HepG2 (cell line): Measurements from ENCODE around the gene ACAP2. TPM values are rescaled to one million over a fixed set of nuclear protein-coding genes. Genes with fewer than 3 reads are reported as not detected.

Experiments
- ATAC-seq: fragments of 200-7000 bp; cut with Tn5 transposase; 3 replicates; pipeline ENCODE4 v1.9.1; 2020; ENCODE audit warnings: mild to moderate bottlenecking, moderate library complexity
- BruUV-seq: library from RNA; stranded (reverse); fragments of 400-500 nt; replicated peaks from 2 replicates; lab custom pipeline; 2021; lab: Mats Ljungman, UMichigan
- CTCF ChIA-PET: fragments of 300-600 bp; formaldehyde crosslinking; extraction: SDS; loops from one replicate; lab custom pipeline; 2021; ENCODE audit warnings: low total read pairs, inconsistent platforms, low intra/inter-chr PET ratio; lab: Yijun Ruan, JAX
- POLR2A ChIA-PET: fragments of 350-600 bp; sonication (Branson Sonifier 250); formaldehyde crosslinking; loops from one replicate; lab custom pipeline; 2020; ENCODE audit warnings: antibody characterized with exemption, inconsistent platforms; lab: Yijun Ruan, JAX
- DNase-seq: peaks from one replicate; pipeline ENCODE4 v3.0.0-alpha.2; 2015; ENCODE audit warnings: low spot score
- FAIRE-seq: peaks from 3 replicates; lab custom pipeline; 2011; peaks lifted over from hg19 to GRCh38; lab: Jason Lieb, UNC
- H2AFZ ChIP-seq: one replicate; pipeline ENCODE4 v1.6.1; 2011; ENCODE audit warnings: low read length, inconsistent platforms
- H3K27ac ChIP-seq: fragments of 300-600 bp; 3 replicates; pipeline ENCODE4 v1.8.0; 2011; ENCODE audit warnings: mixed run types, mild to moderate bottlenecking, mixed read lengths, low read length, inconsistent platforms; ENCODE audit not compliant: insufficient read depth; ENCODE audit errors: extremely low read length
- H3K27me3 ChIP-seq, 2 experiments: fragments of 200-600 bp in 1 of 2; 2 replicates in 1 of 2; 3 replicates in 1 of 2; pipeline versions ENCODE4 v1.6.0 to v1.8.0; 2011; ENCODE audit warnings: low read length in 2 of 2, mild to moderate bottlenecking in 2 of 2, moderate library complexity in 2 of 2, inconsistent platforms in 1 of 2; ENCODE audit not compliant: insufficient read depth in 2 of 2, control insufficient read depth in 1 of 2
- H3K36me3 ChIP-seq, 2 experiments: fragments of 200-600 bp in 1 of 2; replicated peaks in 1 of 2; 2 replicates in 1 of 2; 3 replicates in 1 of 2; pipeline versions ENCODE4 v1.5.1 to v1.8.0; 2011; ENCODE audit warnings: low read length in 2 of 2, inconsistent platforms in 1 of 2; ENCODE audit not compliant: insufficient read depth in 2 of 2, control insufficient read depth in 1 of 2
- H3K4me1 ChIP-seq: 2 replicates; pipeline ENCODE4 v1.5.1; 2012; ENCODE audit warnings: low read length, inconsistent platforms; ENCODE audit not compliant: insufficient read depth
- H3K4me2 ChIP-seq: 2 replicates; pipeline ENCODE4 v1.6.0; 2011; ENCODE audit warnings: low read depth, low read length, inconsistent platforms
- H3K4me3 ChIP-seq, 3 experiments: fragments of 200-600 bp in 1 of 3; sonication (generic), shearing (Covaris generic) in 1 of 3; replicated peaks in 1 of 3; 2 replicates each; pipeline ENCODE4 v1.5.1; 2011 to 2016; ENCODE audit warnings: low read length in 3 of 3, inconsistent platforms in 2 of 3, low read depth in 2 of 3, mild to moderate bottlenecking in 2 of 3, control low read depth in 1 of 3, mixed read lengths in 1 of 3; ENCODE audit not compliant: insufficient read depth in 1 of 3
- H3K79me2 ChIP-seq: one replicate; pipeline ENCODE4 v1.6.1; 2011; ENCODE audit warnings: low read length, inconsistent platforms; ENCODE audit not compliant: insufficient read depth
- H3K9ac ChIP-seq: 2 replicates; pipeline ENCODE4 v1.6.0; 2011; ENCODE audit warnings: mild to moderate bottlenecking, low read depth, low read length, inconsistent platforms; ENCODE audit not compliant: insufficient read depth
- H3K9me3 ChIP-seq: 2 replicates; pipeline ENCODE4 v1.5.1; 2012; ENCODE audit warnings: mild to moderate bottlenecking, low read length
- H4K20me1 ChIP-seq: 2 replicates; pipeline ENCODE4 v1.6.0; 2011; ENCODE audit warnings: inconsistent platforms, mild to moderate bottlenecking, low read length, moderate library complexity; ENCODE audit not compliant: insufficient read depth
- CREM ChIP-seq, 2 experiments: sonication (generic) in 1 of 2; formaldehyde crosslinking in 1 of 2; IDR thresholded peaks; 2 replicates each; pipeline versions ENCODE4 v1.4.0 to v1.6.1; 2016 to 2020; ENCODE audit warnings: antibody characterized with exemption in 1 of 2, mild to moderate bottlenecking in 1 of 2, missing genetic modification reagents in 1 of 2
- DMTF1 ChIP-seq: sonication (generic); formaldehyde crosslinking; IDR thresholded peaks from 2 replicates; pipeline ENCODE4 v1.4.0; 2020; ENCODE audit warnings: mild to moderate bottlenecking, missing genetic modification reagents
- PHF8 ChIP-seq: sonication (generic); formaldehyde crosslinking; IDR thresholded peaks from 2 replicates; pipeline ENCODE4 v1.5.0; 2020; ENCODE audit warnings: missing genetic modification reagents
- SP1 ChIP-seq, 2 experiments: fragments of 450-650 bp in 1 of 2; sonication (generic) in 1 of 2; formaldehyde crosslinking in 1 of 2; IDR thresholded peaks; 2 replicates each; pipeline versions ENCODE4 v1.4.0 to v1.6.1; 2016 to 2020; ENCODE audit warnings: missing genetic modification reagents in 1 of 2
- ZFYVE20 ChIP-seq: sonication (generic); formaldehyde crosslinking; IDR thresholded peaks from 2 replicates; pipeline ENCODE4 v1.8.0; 2023; ENCODE audit warnings: low read depth, mild to moderate bottlenecking, moderate library complexity, missing genetic modification reagents, borderline replicate concordance
- ZNF232 ChIP-seq: sonication (generic); formaldehyde crosslinking; IDR thresholded peaks from 2 replicates; pipeline ENCODE4 v1.4.0; 2020; ENCODE audit warnings: missing genetic modification reagents, borderline replicate concordance
- WGBS: methylation state at CpG from one replicate; pipeline ENCODE4 v1.1.6; 2017; ENCODE audit warnings: low lambda C conversion rate; 5-methylcytosine and 5-hydroxymethylcytosine counted together
- in situ Hi-C: cut with HindIII; loops from 2 replicates; pipeline ENCODE4 v1.10.0; 2017; ENCODE audit warnings: low pct_unique_long_range_greater_than_20kb; ENCODE audit not compliant: extremely low pct_ligation_motif_present
- intact Hi-C: fragments of 100-400 bp; cut with micrococcal nuclease; formaldehyde crosslinking; loops from one replicate; pipeline ENCODE4 v1.10.0; 2022; ENCODE audit not compliant: unreplicated experiment
- polyA plus RNA-seq, 8 experiments: library from polyadenylated mRNA; depleted of rRNA in 3 of 8; stranded (reverse) in 7 of 8; unstranded in 1 of 8; fragments of >200 nt; fragmentation: Illumina TruSeq in 4 of 8; extraction: Trizol in 4 of 8; gene quantifications; 2 replicates each; pipeline versions ENCODE4 v1.2.1 to v1.2.3, GENCODE V29; 2011 to 2016; ENCODE audit warnings: low read depth in 4 of 8, missing spikeins in 1 of 8, mixed read lengths in 1 of 8; ENCODE audit not compliant: insufficient read depth in 1 of 8
- total RNA-seq, 5 experiments: library from RNA; depleted of rRNA; stranded (reverse); fragments of >200 nt; fragmentation: Illumina TruSeq; extraction: Trizol; gene quantifications; 2 replicates each; pipeline ENCODE4 v1.2.3, GENCODE V29; 2016; ENCODE audit warnings: low read depth in 1 of 5
- TF ChIP-seq, protein P1 (sequence below): sonication (generic); formaldehyde crosslinking; IDR thresholded peaks from 2 replicates; pipeline ENCODE4 v1.9.0; 2021; ENCODE audit warnings: missing genetic modification reagents, borderline replicate concordance
- TF ChIP-seq, protein P2 (sequence below): sonication (generic); formaldehyde crosslinking; IDR thresholded peaks from 2 replicates; pipeline ENCODE4 v1.5.0; 2020; ENCODE audit warnings: mild to moderate bottlenecking, missing genetic modification reagents

ACAP2 gene
- total and polyA plus RNA-seq, 2 of the 13 experiments (the other 11 are each of a cell fraction or from before 2014, with no cell fraction given), result 7.3 to 23.9 TPM

DNA sequence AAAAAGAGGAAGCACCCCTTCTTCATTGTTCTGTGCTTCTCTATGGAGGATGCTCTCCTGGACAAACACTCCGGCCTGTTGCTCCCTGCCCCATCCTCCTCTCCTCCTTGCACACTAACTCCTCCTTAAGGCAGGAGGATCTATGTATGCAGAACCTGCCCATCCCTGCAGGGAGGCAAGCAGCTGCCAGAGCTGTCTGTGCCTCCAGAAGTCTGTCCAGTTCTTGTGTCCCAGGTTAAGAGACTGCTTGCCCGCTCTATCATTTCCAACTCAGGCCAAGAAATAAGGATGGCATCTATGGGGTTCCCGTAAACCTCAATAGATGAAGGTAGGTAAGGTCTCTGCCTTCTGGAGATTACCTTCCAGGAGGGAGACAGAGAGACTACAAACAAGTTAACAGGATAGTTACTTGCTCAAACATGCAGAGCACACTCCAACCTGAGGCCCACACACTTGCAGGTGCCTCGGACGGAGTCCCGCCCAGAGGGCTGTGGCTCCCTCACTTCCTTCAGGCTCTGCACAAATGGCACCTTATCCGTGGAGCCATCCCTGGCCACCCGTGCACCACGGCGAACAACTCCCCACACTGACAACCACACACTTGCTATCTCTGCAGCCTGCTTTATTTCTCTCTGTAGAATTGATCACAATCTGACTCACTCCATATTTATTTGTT lies 178.8 kb downstream of the ACAP2 start:
- in situ Hi-C loops (no loop called here), intact Hi-C loops (no loop called here)
- ChIA-PET CTCF (no interaction called here), POLR2A (no interaction called here)
- Histone ChIP-seq H4K20me1 (no peaks in the 10 kb centered on the region), H3K9ac (no peak overlapping the region), H3K27ac (no peak overlapping the region), H3K9me3 (no peaks in the 10 kb centered on the region), H3K79me2 (peaks cover 36% of the 10 kb centered on the region), H3K4me3 (no peak overlapping the region), H3K4me2 (no peak overlapping the region), H2AFZ (no peak overlapping the region), H3K4me1 (peaks cover 44% of the 10 kb centered on the region), H3K36me3 (peaks cover 9 to 28% of the 10 kb centered on the region in 2 experiments; a peak in 4 of 5 replicates), H3K27me3 (no peaks in the 10 kb centered on the region)
- DNase-seq, result no peak
- no TSS peak for BruUV-seq
- FAIRE-seq, result no peak
- no peak for TF ChIP-seq CREM (IDR thresholded peaks at IDR 0.05)
- TF ChIP-seq CREM (CRISPR knock-in tag; IDR thresholded peaks at IDR 0.05), result no peak
- 94% methylated on average over 7 of the region's 10 CpGs for WGBS
- ATAC-seq, result no peak

- FAIRE-seq (no peak), ATAC-seq (no peak), DNase-seq (no peak)
- Histone ChIP-seq H3K9ac (no peak overlapping the region), H3K79me2 (peaks cover 37% of the 10 kb centered on the region), H4K20me1 (no peaks in the 10 kb centered on the region), H3K4me1 (peaks cover 44% of the 10 kb centered on the region), H3K36me3 (peaks cover 9 to 28% of the 10 kb centered on the region in 2 experiments; a peak in 4 of 5 replicates), H3K9me3 (no peaks in the 10 kb centered on the region), H3K4me3 (no peak overlapping the region), H3K4me2 (no peak overlapping the region), H3K27me3 (no peaks in the 10 kb centered on the region), H2AFZ (no peak overlapping the region), H3K27ac (no peak overlapping the region)
- intact Hi-C loops (no loop called here), in situ Hi-C loops (no loop called here)
- POLR2A ChIA-PET, result no interaction called here
- 90% methylated on average over 8 of the region's 11 CpGs for WGBS
- BruUV-seq, result no TSS peak
- CTCF ChIA-PET, result no interaction called here
- TF ChIP-seq, protein P1, sequence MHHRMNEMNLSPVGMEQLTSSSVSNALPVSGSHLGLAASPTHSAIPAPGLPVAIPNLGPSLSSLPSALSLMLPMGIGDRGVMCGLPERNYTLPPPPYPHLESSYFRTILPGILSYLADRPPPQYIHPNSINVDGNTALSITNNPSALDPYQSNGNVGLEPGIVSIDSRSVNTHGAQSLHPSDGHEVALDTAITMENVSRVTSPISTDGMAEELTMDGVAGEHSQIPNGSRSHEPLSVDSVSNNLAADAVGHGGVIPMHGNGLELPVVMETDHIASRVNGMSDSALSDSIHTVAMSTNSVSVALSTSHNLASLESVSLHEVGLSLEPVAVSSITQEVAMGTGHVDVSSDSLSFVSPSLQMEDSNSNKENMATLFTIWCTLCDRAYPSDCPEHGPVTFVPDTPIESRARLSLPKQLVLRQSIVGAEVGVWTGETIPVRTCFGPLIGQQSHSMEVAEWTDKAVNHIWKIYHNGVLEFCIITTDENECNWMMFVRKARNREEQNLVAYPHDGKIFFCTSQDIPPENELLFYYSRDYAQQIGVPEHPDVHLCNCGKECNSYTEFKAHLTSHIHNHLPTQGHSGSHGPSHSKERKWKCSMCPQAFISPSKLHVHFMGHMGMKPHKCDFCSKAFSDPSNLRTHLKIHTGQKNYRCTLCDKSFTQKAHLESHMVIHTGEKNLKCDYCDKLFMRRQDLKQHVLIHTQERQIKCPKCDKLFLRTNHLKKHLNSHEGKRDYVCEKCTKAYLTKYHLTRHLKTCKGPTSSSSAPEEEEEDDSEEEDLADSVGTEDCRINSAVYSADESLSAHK, result no peak
- TF ChIP-seq ZFYVE20 (CRISPR knock-in tag) (no peak), SP1 (IDR thresholded peaks at IDR 0.05) (no peak), SP1 (CRISPR knock-in tag; IDR thresholded peaks at IDR 0.05) (no peak), DMTF1 (no peak), ZNF232 (CRISPR knock-in tag) (no peak), PHF8 (no peak)
- TF ChIP-seq, protein P2, sequence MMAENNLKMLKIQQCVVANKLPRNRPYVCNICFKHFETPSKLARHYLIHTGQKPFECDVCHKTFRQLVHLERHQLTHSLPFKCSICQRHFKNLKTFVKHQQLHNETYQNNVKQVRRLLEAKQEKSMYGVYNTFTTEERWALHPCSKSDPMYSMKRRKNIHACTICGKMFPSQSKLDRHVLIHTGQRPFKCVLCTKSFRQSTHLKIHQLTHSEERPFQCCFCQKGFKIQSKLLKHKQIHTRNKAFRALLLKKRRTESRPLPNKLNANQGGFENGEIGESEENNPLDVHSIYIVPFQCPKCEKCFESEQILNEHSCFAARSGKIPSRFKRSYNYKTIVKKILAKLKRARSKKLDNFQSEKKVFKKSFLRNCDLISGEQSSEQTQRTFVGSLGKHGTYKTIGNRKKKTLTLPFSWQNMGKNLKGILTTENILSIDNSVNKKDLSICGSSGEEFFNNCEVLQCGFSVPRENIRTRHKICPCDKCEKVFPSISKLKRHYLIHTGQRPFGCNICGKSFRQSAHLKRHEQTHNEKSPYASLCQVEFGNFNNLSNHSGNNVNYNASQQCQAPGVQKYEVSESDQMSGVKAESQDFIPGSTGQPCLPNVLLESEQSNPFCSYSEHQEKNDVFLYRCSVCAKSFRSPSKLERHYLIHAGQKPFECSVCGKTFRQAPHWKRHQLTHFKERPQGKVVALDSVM (CRISPR knock-in tag), result no peak
These were observed 179.5 kb downstream of the ACAP2 start for GRCh38 chr3:195263193-195263924.
